Type B pancreatic cell (in vitro differentiated cells): ENCODE data around the gene ESRP2. TPM values are rescaled to one million over a fixed set of nuclear protein-coding genes. Genes with fewer than 3 reads are reported as not detected.

Experiments used
- DNase-seq: peaks from one replicate; pipeline ENCODE4 v3.0.0; 2021; ENCODE audit warnings: mixed read lengths; ENCODE audit not compliant: unreplicated experiment; ENCODE audit errors: extremely low spot score
- H3K27ac Mint-ChIP-seq: 2 replicates; pipeline ENCODE4 v1.8.0; 2021; ENCODE audit warnings: mild to moderate bottlenecking, mixed read lengths
- H3K27me3 Mint-ChIP-seq: 2 replicates; pipeline ENCODE4 v1.8.0; 2021; ENCODE audit warnings: mixed read lengths
- H3K36me3 Mint-ChIP-seq: 2 replicates; pipeline ENCODE4 v1.8.0; 2021; ENCODE audit warnings: mixed read lengths
- H3K4me1 Mint-ChIP-seq: one replicate; pipeline ENCODE4 v1.8.0; 2021; ENCODE audit warnings: mixed read lengths; ENCODE audit not compliant: unreplicated experiment
- H3K4me3 Mint-ChIP-seq: 2 replicates; pipeline ENCODE4 v1.8.0; 2021; ENCODE audit warnings: mild to moderate bottlenecking, mixed read lengths
- H3K9me3 Mint-ChIP-seq: 2 replicates; pipeline ENCODE4 v1.8.0; 2021; ENCODE audit warnings: mixed read lengths
- total RNA-seq: library from RNA; stranded (reverse); gene quantifications from 2 replicates; pipeline ENCODE4 v1.2.1, GENCODE V29; 2021; ENCODE audit warnings: low replicate concordance
- TF ChIP-seq, protein P1 (sequence below): fragments of 200-600 bp; sonication (generic); conservative IDR thresholded peaks from 2 replicates; pipeline ENCODE4 v1.5.0; 2021; ENCODE audit warnings: antibody characterized with exemption, mild to moderate bottlenecking

ESRP2 gene
- total RNA-seq, 1 donor from 2014 or later = 65.6 TPM

DNA sequence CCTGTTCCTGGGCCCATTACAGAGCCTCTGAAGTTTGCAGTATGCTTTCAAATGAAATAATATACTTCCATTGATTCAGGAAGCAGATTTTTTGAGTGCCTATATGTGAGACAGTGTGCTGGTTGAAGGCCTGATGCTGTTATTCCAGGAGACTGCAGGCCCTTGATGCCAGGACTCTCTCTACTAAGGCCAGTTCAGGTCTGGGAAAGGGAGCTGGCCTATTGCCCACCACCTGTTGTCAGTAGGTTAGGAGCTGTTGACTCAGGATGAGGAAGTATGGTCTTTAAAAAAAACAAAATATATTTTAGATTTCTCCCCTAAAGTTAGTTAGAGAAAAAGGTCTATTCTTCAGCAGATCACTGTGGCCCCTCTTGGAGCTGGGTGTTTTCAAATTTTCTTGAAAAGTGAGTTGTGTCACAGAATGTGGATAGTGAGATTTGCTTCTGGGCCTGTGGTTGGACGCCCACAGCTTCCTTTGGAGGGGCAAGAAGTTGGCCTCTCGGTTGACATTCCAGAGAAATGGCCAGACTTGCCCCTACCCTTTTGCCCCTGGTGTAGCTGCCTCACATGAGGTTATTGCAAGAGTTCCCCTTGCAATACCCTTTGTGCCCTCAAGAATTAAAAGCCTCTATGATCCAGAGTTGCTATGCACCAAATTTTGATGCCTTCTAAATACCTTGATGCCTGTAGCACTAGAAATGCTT is 7.9 kb downstream of the ESRP2 start:
- DNase-seq = no peak
- TF ChIP-seq, protein P1, sequence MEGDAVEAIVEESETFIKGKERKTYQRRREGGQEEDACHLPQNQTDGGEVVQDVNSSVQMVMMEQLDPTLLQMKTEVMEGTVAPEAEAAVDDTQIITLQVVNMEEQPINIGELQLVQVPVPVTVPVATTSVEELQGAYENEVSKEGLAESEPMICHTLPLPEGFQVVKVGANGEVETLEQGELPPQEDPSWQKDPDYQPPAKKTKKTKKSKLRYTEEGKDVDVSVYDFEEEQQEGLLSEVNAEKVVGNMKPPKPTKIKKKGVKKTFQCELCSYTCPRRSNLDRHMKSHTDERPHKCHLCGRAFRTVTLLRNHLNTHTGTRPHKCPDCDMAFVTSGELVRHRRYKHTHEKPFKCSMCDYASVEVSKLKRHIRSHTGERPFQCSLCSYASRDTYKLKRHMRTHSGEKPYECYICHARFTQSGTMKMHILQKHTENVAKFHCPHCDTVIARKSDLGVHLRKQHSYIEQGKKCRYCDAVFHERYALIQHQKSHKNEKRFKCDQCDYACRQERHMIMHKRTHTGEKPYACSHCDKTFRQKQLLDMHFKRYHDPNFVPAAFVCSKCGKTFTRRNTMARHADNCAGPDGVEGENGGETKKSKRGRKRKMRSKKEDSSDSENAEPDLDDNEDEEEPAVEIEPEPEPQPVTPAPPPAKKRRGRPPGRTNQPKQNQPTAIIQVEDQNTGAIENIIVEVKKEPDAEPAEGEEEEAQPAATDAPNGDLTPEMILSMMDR = peak; percentile 37
- Mint-ChIP-seq H3K4me3 (no peak overlapping the region), H3K36me3 (peaks cover 3% of the 10 kb centered on the region), H3K4me1 (peaks cover 5% of the 10 kb centered on the region), H3K27ac (no peak overlapping the region), H3K27me3 (no peaks in the 10 kb centered on the region), H3K9me3 (no peaks in the 10 kb centered on the region)

DNA sequence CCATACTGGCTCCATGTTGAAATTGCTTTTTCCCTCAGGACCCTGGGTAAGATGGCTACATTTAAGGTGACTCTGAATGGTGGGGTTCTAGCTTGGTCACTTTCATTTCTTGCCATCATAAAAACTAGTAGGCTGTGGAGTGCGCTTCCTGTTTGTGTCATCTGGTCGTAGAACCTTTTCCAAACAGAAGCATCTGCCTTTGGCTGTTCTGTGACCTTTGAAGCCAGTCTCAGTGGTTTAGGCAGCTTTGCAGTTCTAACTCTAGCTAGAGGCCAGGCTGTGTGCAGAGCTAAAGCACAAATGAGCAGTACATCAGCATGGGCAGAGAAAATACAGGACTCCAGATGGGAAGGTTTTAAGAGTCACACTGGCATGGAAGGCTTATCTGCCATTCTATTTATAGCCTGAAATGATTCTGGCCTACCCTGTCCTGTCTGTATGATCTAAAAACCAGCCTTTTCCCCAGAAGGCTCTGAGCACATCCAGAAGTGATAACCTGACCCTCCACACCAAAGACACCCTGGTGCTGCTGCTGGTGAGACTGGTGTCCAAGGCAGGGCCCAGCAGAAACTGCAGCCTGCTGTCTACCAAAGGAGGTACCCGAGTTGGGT is 8.6 kb downstream of the ESRP2 start:
- Mint-ChIP-seq H3K4me3 (no peak overlapping the region), H3K4me1 (peaks cover 5% of the 10 kb centered on the region), H3K27ac (no peak overlapping the region), H3K9me3 (no peaks in the 10 kb centered on the region), H3K27me3 (no peaks in the 10 kb centered on the region), H3K36me3 (peaks cover 3% of the 10 kb centered on the region)
- DNase-seq = no peak
- TF ChIP-seq, protein P1 = no peak

DNA sequence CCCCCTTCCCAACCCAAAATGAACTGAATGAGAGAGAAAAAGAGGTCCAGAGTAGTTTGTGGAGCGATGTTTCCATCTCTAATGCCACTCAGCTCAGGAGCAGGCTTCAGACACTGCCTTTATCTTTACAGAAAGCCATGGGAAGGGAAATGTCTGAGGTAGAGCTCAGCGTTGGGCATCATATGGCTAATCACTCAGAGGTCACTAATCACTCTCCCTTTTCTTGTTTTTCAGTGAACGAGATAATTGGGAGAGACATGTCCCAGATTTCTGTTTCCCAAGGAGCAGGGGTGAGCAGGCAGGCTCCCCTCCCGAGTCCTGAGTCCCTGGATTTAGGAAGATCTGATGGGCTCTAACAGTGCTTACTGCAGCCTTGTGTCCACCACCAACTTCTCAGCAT is 9.8 kb downstream of the ESRP2 start:
- TF ChIP-seq, protein P1 = no peak
- H3K9me3 Mint-ChIP-seq = no peaks in the 10 kb centered on the region
- H3K27me3 Mint-ChIP-seq = no peaks in the 10 kb centered on the region
- H3K36me3 Mint-ChIP-seq = peaks cover 3% of the 10 kb centered on the region
- no peak overlapping the region for H3K4me3 Mint-ChIP-seq
- H3K4me1 Mint-ChIP-seq = peaks cover 5% of the 10 kb centered on the region
- no peak for DNase-seq
- no peak overlapping the region for H3K27ac Mint-ChIP-seq

DNA sequence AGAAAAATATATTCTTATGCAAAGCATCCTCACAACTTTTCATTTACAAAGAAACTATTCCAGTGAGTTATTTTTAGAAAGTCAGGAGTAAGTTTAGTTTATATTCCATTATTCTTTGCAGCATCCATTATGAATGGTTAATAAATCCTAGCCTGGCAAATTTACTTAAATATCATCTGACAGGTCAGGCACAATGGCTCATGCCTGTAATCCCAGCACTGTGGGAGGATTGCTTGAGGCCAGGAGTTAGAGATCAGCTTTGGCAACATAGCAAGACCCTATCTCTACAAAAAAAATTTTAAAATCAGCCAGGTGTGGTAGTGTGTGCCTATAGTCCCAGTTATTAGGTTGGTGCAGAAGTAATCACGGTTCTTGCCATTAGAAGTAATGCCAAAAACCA is 12.9 kb downstream of the ESRP2 start:
- Mint-ChIP-seq H3K9me3 (no peaks in the 10 kb centered on the region), H3K27ac (no peak overlapping the region), H3K4me1 (no peaks in the 10 kb centered on the region), H3K4me3 (no peak overlapping the region), H3K36me3 (peaks cover 4% of the 10 kb centered on the region), H3K27me3 (no peaks in the 10 kb centered on the region)
- DNase-seq = no peak
- TF ChIP-seq, protein P1 = no peak

DNA sequence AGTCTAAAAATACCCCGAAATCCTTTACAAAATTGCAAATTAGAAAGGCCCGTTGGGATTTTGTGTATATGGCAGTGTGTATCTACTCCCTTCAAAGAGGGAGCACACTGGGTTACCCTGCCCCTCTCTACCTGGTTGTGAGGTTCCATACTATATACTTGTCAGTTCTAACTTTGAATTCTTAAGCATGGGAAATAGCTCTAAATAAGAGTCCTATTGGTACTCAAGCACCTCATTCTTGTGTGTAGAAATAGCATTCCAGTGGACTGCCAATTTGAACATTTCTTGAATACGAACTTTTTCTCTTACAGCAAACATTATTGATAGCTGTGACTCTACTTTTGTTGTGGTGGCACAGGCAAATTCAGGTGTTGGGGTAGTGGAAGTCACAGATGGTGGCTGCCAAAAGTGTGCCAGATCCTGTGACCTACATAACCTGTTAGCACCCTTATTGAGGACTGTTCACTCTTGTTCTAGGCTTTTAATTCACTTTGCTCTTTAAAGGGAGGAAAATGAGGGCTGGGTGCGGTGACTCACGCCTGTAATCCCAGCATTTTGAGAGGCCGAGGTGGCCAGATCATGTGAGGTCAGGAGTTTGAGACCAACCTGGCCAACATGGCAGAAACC is 16.1 kb downstream of the ESRP2 start:
- no peak overlapping the region for H3K27ac Mint-ChIP-seq
- DNase-seq = no peak
- H3K4me1 Mint-ChIP-seq = no peaks in the 10 kb centered on the region
- no peak overlapping the region for H3K4me3 Mint-ChIP-seq
- H3K36me3 Mint-ChIP-seq = peaks cover 12% of the 10 kb centered on the region
- H3K9me3 Mint-ChIP-seq = no peaks in the 10 kb centered on the region
- TF ChIP-seq, protein P1 = no peak
- H3K27me3 Mint-ChIP-seq = no peaks in the 10 kb centered on the region
